ENCODE measurements around the gene ELAVL3. TPM values are rescaled to one million over a fixed set of nuclear protein-coding genes. Genes with fewer than 3 reads are reported as not detected.

The ELAVL3 gene
- total RNA-seq, 1 donor = not detected

- DNase-seq (ENCODE audit: low read depth) = peak; percentile 39
- TF ChIP-seq, protein P1, sequence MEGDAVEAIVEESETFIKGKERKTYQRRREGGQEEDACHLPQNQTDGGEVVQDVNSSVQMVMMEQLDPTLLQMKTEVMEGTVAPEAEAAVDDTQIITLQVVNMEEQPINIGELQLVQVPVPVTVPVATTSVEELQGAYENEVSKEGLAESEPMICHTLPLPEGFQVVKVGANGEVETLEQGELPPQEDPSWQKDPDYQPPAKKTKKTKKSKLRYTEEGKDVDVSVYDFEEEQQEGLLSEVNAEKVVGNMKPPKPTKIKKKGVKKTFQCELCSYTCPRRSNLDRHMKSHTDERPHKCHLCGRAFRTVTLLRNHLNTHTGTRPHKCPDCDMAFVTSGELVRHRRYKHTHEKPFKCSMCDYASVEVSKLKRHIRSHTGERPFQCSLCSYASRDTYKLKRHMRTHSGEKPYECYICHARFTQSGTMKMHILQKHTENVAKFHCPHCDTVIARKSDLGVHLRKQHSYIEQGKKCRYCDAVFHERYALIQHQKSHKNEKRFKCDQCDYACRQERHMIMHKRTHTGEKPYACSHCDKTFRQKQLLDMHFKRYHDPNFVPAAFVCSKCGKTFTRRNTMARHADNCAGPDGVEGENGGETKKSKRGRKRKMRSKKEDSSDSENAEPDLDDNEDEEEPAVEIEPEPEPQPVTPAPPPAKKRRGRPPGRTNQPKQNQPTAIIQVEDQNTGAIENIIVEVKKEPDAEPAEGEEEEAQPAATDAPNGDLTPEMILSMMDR (IDR thresholded peaks at IDR 0.05; ENCODE audit: insufficient read depth, low read depth, low read length) = peak; percentile 82
- H3K4me3 ChIP-seq (ENCODE audit: low read depth, low read length) = no peak overlapping the region
Observed at GRCh38 chr19:11446652-11447301, 34.1 kb downstream of the ELAVL3 start.

GRCh38 chr19:11446271-11446651, 34.6 kb downstream of the ELAVL3 start:
- DNase-seq (ENCODE audit: low read depth) = no peak
- TF ChIP-seq, protein P1 (IDR thresholded peaks at IDR 0.05; ENCODE audit: insufficient read depth, low read depth, low read length) = no peak
- H3K4me3 ChIP-seq (ENCODE audit: low read depth, low read length) = no peak overlapping the region

DNA sequence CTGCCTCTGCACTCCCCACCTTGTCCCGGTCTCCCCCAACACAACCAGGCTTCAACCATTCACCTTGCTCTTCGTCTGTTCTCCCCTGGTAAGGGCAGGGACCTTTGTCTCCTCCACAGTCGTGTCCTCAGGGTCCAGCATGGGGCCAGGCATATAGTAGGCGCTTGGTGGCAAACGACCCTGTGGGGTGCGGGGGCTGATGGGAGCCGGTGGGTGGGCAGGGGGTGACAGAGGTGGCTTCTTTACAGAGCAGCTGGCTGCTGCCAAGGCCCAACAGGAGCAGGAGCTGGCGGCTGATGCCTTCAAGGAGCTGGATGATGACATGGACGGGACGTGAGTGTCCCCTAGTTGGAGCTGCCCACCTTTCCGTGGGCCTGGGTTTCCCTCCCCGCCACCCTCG, 35.7 kb downstream of the ELAVL3 start:
- TF ChIP-seq, protein P1 (IDR thresholded peaks at IDR 0.05; ENCODE audit: insufficient read depth, low read depth, low read length) = no peak
- H3K4me3 ChIP-seq (ENCODE audit: low read depth, low read length) = no peak overlapping the region
- no peak for DNase-seq (ENCODE audit: low read depth)

- no peak for DNase-seq (ENCODE audit: low read depth)
- H3K4me3 ChIP-seq (ENCODE audit: low read depth, low read length) = no peak overlapping the region
- TF ChIP-seq, protein P1 (IDR thresholded peaks at IDR 0.05; ENCODE audit: insufficient read depth, low read depth, low read length) = no peak
Observed at GRCh38 chr19:11444059-11444458, 36.8 kb downstream of the ELAVL3 start.

DNA sequence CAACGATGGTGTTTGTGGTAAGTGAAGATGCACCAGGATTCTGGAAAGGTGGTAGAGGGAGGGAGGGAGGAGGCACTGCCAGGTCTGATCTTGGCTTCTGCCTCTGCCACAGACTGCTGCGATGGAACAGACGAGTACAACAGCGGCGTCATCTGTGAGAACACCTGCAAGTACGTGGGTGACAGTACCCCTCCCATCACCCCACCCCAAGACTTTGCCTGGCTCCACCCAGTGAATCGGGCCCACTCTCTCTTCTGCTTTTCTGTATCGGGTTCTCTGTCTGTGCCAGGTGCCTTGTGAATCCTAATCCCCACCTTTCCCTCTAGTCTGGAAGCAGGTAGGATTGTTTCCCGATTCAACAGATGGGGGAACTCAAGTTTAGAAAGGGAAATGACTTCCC, 42.9 kb downstream of the ELAVL3 start:
- no peak for DNase-seq (ENCODE audit: low read depth)
- H3K4me3 ChIP-seq (ENCODE audit: low read depth, low read length) = no peak overlapping the region

GRCh38 chr19:11435833-11436313, 45.0 kb downstream of the ELAVL3 start:
- H3K4me3 ChIP-seq (ENCODE audit: low read depth, low read length) = peak overlapping the region; percentile 98
- DNase-seq (ENCODE audit: low read depth) = peak; percentile 32
- TF ChIP-seq, protein P1 (IDR thresholded peaks at IDR 0.05; ENCODE audit: insufficient read depth, low read depth, low read length) = no peak

More for the DNA sequence above, 42.9 kb downstream of the ELAVL3 start:
- TF ChIP-seq, protein P1 (IDR thresholded peaks at IDR 0.05; ENCODE audit: insufficient read depth, low read depth, low read length) = no peak
